ENCODE measurements around the gene SLC35G1. TPM values are rescaled to one million over a fixed set of nuclear protein-coding genes. Genes with fewer than 3 reads are reported as not detected.

SLC35G1 gene
- polyA plus RNA-seq, 4 donors, result 37.6 to 74.3 (median 59.8) TPM

GRCh38 chr10:93915598-93915997 is 21.8 kb downstream of the SLC35G1 start:
- H3K27ac ChIP-seq (ENCODE audit: low read depth in 1 of 3, low read length in 2 of 3), result no peak overlapping the region
- H3K4me1 ChIP-seq (ENCODE audit: control insufficient read depth in 3 of 3, insufficient read depth in 2 of 3, low read depth in 1 of 3, low read length in 2 of 3), result peaks cover 0 to 23% (median 0%) of the 10 kb centered on the region in 3 donors
- no peaks in the 10 kb centered on the region for H3K9me3 ChIP-seq (ENCODE audit: control insufficient read depth in 2 of 2, insufficient read depth in 1 of 2, low read depth in 1 of 2, low read length in 1 of 2)
- 89 to 93% (median 92%) methylated on average over 6 of the region's 6 CpGs for WGBS, 3 donors
- H3K36me3 ChIP-seq (ENCODE audit: control insufficient read depth in 3 of 3, insufficient read depth in 2 of 3, low read depth in 1 of 3, low read length in 3 of 3), result peaks cover 0 to 13% (median 0%) of the 10 kb centered on the region in 3 donors
- H3K4me3 ChIP-seq (ENCODE audit: low read depth in 1 of 3, low read length in 3 of 3), result no peak overlapping the region
- no peaks in the 10 kb centered on the region for H3K27me3 ChIP-seq (ENCODE audit: control insufficient read depth in 3 of 3, insufficient read depth in 3 of 3, low read length in 3 of 3)
- FAIRE-seq (no peak), DNase-seq (no peak)

GRCh38 chr10:93916257-93917063 is 22.7 kb downstream of the SLC35G1 start:
- DNase-seq (peak; percentile 55 to 70), FAIRE-seq (no peak)
- Histone ChIP-seq H3K4me3 (ENCODE audit: low read depth in 1 of 3, low read length in 3 of 3) (peak overlapping the region in 1 of 3 donors; percentile 46), H3K9me3 (ENCODE audit: control insufficient read depth in 2 of 2, insufficient read depth in 1 of 2, low read depth in 1 of 2, low read length in 1 of 2) (no peaks in the 10 kb centered on the region), H3K27me3 (ENCODE audit: control insufficient read depth in 3 of 3, insufficient read depth in 3 of 3, low read length in 3 of 3) (no peaks in the 10 kb centered on the region), H3K36me3 (ENCODE audit: control insufficient read depth in 3 of 3, insufficient read depth in 2 of 3, low read depth in 1 of 3, low read length in 3 of 3) (peaks cover 0 to 12% (median 0%) of the 10 kb centered on the region in 3 donors), H3K27ac (ENCODE audit: low read depth in 1 of 3, low read length in 2 of 3) (peak overlapping the region in 1 of 3 donors; percentile 41), H3K4me1 (ENCODE audit: control insufficient read depth in 3 of 3, insufficient read depth in 2 of 3, low read depth in 1 of 3, low read length in 2 of 3) (peaks cover 0 to 23% (median 0%) of the 10 kb centered on the region in 3 donors)
- 59 to 66% (median 60%) methylated on average over 8 of the region's 8 CpGs for WGBS, 3 donors

- WGBS, 3 donors, result 42 to 72% (median 48%) methylated on average over 10 of the region's 10 CpGs
- DNase-seq (peak; percentile 31 to 68), FAIRE-seq (no peak)
- Histone ChIP-seq H3K36me3 (ENCODE audit: control insufficient read depth in 3 of 3, insufficient read depth in 2 of 3, low read depth in 1 of 3, low read length in 3 of 3) (peaks cover 0 to 8% (median 0%) of the 10 kb centered on the region in 3 donors), H3K27me3 (ENCODE audit: control insufficient read depth in 3 of 3, insufficient read depth in 3 of 3, low read length in 3 of 3) (no peaks in the 10 kb centered on the region), H3K4me1 (ENCODE audit: control insufficient read depth in 3 of 3, insufficient read depth in 2 of 3, low read depth in 1 of 3, low read length in 2 of 3) (peaks cover 0 to 17% (median 0%) of the 10 kb centered on the region in 3 donors), H3K4me3 (ENCODE audit: low read depth in 1 of 3, low read length in 3 of 3) (peak overlapping the region in 1 of 3 donors; percentile 46), H3K9me3 (ENCODE audit: control insufficient read depth in 2 of 2, insufficient read depth in 1 of 2, low read depth in 1 of 2, low read length in 1 of 2) (no peaks in the 10 kb centered on the region), H3K27ac (ENCODE audit: low read depth in 1 of 3, low read length in 2 of 3) (peak overlapping the region in 1 of 3 donors; percentile 41)
Observed at GRCh38 chr10:93917064-93917391, 23.2 kb downstream of the SLC35G1 start.

- Histone ChIP-seq H3K27me3 (ENCODE audit: control insufficient read depth in 3 of 3, insufficient read depth in 3 of 3, low read length in 3 of 3) (no peaks in the 10 kb centered on the region), H3K9me3 (ENCODE audit: control insufficient read depth in 2 of 2, insufficient read depth in 1 of 2, low read depth in 1 of 2, low read length in 1 of 2) (no peaks in the 10 kb centered on the region), H3K4me3 (ENCODE audit: low read depth in 1 of 3, low read length in 3 of 3) (no peak overlapping the region), H3K4me1 (ENCODE audit: control insufficient read depth in 3 of 3, insufficient read depth in 2 of 3, low read depth in 1 of 3, low read length in 2 of 3) (peaks cover 0 to 13% (median 0%) of the 10 kb centered on the region in 3 donors), H3K36me3 (ENCODE audit: control insufficient read depth in 3 of 3, insufficient read depth in 2 of 3, low read depth in 1 of 3, low read length in 3 of 3) (peaks cover 0 to 8% (median 0%) of the 10 kb centered on the region in 3 donors), H3K27ac (ENCODE audit: low read depth in 1 of 3, low read length in 2 of 3) (no peak overlapping the region)
- FAIRE-seq, result no peak
- 64 to 92% (median 90%) methylated on average over 2 of the region's 2 CpGs for WGBS, 3 donors
- no peak for DNase-seq
Observed at GRCh38 chr10:93917821-93918220, 24.0 kb downstream of the SLC35G1 start.

- H3K27me3 ChIP-seq (ENCODE audit: control insufficient read depth in 3 of 3, insufficient read depth in 3 of 3, low read length in 3 of 3), result no peaks in the 10 kb centered on the region
- WGBS, 3 donors, result 85 to 91% (median 87%) methylated on average over 7 of the region's 7 CpGs
- H3K36me3 ChIP-seq (ENCODE audit: control insufficient read depth in 3 of 3, insufficient read depth in 2 of 3, low read depth in 1 of 3, low read length in 3 of 3), result peaks cover 0 to 4% (median 2%) of the 10 kb centered on the region in 3 donors
- no peak overlapping the region for H3K4me3 ChIP-seq (ENCODE audit: low read depth in 1 of 3, low read length in 3 of 3)
- H3K27ac ChIP-seq (ENCODE audit: low read depth in 1 of 3, low read length in 2 of 3), result no peak overlapping the region
- peaks cover 0 to 9% (median 0%) of the 10 kb centered on the region in 3 donors for H3K4me1 ChIP-seq (ENCODE audit: control insufficient read depth in 3 of 3, insufficient read depth in 2 of 3, low read depth in 1 of 3, low read length in 2 of 3)
- DNase-seq, result peak in 1 of 2 donors; percentile 22
- H3K9me3 ChIP-seq (ENCODE audit: control insufficient read depth in 2 of 2, insufficient read depth in 1 of 2, low read depth in 1 of 2, low read length in 1 of 2), result no peaks in the 10 kb centered on the region
- no peak for FAIRE-seq
Observed at GRCh38 chr10:93921338-93921737, 27.6 kb downstream of the SLC35G1 start.

GRCh38 chr10:93926613-93927012 is 32.8 kb downstream of the SLC35G1 start:
- H3K36me3 ChIP-seq (ENCODE audit: control insufficient read depth in 3 of 3, insufficient read depth in 2 of 3, low read depth in 1 of 3, low read length in 3 of 3), result peaks cover 0 to 6% (median 2%) of the 10 kb centered on the region in 3 donors
- no peaks in the 10 kb centered on the region for H3K4me1 ChIP-seq (ENCODE audit: control insufficient read depth in 3 of 3, insufficient read depth in 2 of 3, low read depth in 1 of 3, low read length in 2 of 3)
- H3K27me3 ChIP-seq (ENCODE audit: control insufficient read depth in 3 of 3, insufficient read depth in 3 of 3, low read length in 3 of 3), result no peaks in the 10 kb centered on the region
- peaks cover 0 to 4% of the 10 kb centered on the region in 2 donors for H3K9me3 ChIP-seq (ENCODE audit: control insufficient read depth in 2 of 2, insufficient read depth in 1 of 2, low read depth in 1 of 2, low read length in 1 of 2)
- FAIRE-seq (no peak), DNase-seq (no peak)
- WGBS, 3 donors, result 94 to 98% (median 97%) methylated on average over 1 of the region's 1 CpG
- H3K27ac ChIP-seq (ENCODE audit: low read depth in 1 of 3, low read length in 2 of 3), result no peak overlapping the region
- no peak overlapping the region for H3K4me3 ChIP-seq (ENCODE audit: low read depth in 1 of 3, low read length in 3 of 3)

GRCh38 chr10:93938140-93938539 is 44.4 kb downstream of the SLC35G1 start:
- no peak overlapping the region for H3K4me3 ChIP-seq (ENCODE audit: low read depth in 1 of 3, low read length in 3 of 3)
- peaks cover 0 to 5% (median 0%) of the 10 kb centered on the region in 3 donors for H3K4me1 ChIP-seq (ENCODE audit: control insufficient read depth in 3 of 3, insufficient read depth in 2 of 3, low read depth in 1 of 3, low read length in 2 of 3)
- H3K27ac ChIP-seq (ENCODE audit: low read depth in 1 of 3, low read length in 2 of 3), result no peak overlapping the region
- H3K27me3 ChIP-seq (ENCODE audit: control insufficient read depth in 3 of 3, insufficient read depth in 3 of 3, low read length in 3 of 3), result no peaks in the 10 kb centered on the region
- no peak for DNase-seq
- WGBS, 3 donors, result 82 to 93% (median 84%) methylated on average over 1 of the region's 1 CpG
- no peaks in the 10 kb centered on the region for H3K36me3 ChIP-seq (ENCODE audit: control insufficient read depth in 3 of 3, insufficient read depth in 2 of 3, low read depth in 1 of 3, low read length in 3 of 3)
- FAIRE-seq, result no peak
- H3K9me3 ChIP-seq (ENCODE audit: control insufficient read depth in 2 of 2, insufficient read depth in 1 of 2, low read depth in 1 of 2, low read length in 1 of 2), result peaks cover 0 to 3% of the 10 kb centered on the region in 2 donors

GRCh38 chr10:93940881-93941280 is 47.1 kb downstream of the SLC35G1 start:
- H3K27ac ChIP-seq (ENCODE audit: low read depth in 1 of 3, low read length in 2 of 3), result no peak overlapping the region
- no peaks in the 10 kb centered on the region for H3K27me3 ChIP-seq (ENCODE audit: control insufficient read depth in 3 of 3, insufficient read depth in 3 of 3, low read length in 3 of 3)
- no peak for FAIRE-seq
- peaks cover 0 to 5% (median 0%) of the 10 kb centered on the region in 3 donors for H3K4me1 ChIP-seq (ENCODE audit: control insufficient read depth in 3 of 3, insufficient read depth in 2 of 3, low read depth in 1 of 3, low read length in 2 of 3)
- WGBS, 3 donors, result 81 to 87% (median 85%) methylated on average over 6 of the region's 6 CpGs
- no peaks in the 10 kb centered on the region for H3K36me3 ChIP-seq (ENCODE audit: control insufficient read depth in 3 of 3, insufficient read depth in 2 of 3, low read depth in 1 of 3, low read length in 3 of 3)
- H3K4me3 ChIP-seq (ENCODE audit: low read depth in 1 of 3, low read length in 3 of 3), result no peak overlapping the region
- H3K9me3 ChIP-seq (ENCODE audit: control insufficient read depth in 2 of 2, insufficient read depth in 1 of 2, low read depth in 1 of 2, low read length in 1 of 2), result no peaks in the 10 kb centered on the region
- no peak for DNase-seq

All from small intestine (tissue), 7 donors.